ENCODE measurements around the gene SATB1.

SATB1 gene

GRCh38 chr3:18346097-18346496 lies 79.0 kb downstream of the SATB1 start:
- Histone ChIP-seq H3K4me2 (ENCODE audit: low read depth, low read length, poor library complexity, severe bottlenecking) (no peak overlapping the region), H3K9me2 (replicated peaks; ENCODE audit: low read depth, low read length) (no peaks in the 10 kb centered on the region), H3F3A (ENCODE audit: low read depth) (0 out of 2 replicates have a peak, but pooled peaks cover 3% of the 10 kb centered on the region), H3K9ac (ENCODE audit: low read depth, low read length, poor library complexity, severe bottlenecking) (no peak overlapping the region), H3K4me3 (ENCODE audit: low read length, poor library complexity, severe bottlenecking) (no peak overlapping the region), H3K36me3 (ENCODE audit: insufficient read depth, low read length) (peaks cover 34% of the 10 kb centered on the region), H3K4me1 (ENCODE audit: insufficient read depth, low read length, poor library complexity, severe bottlenecking) (no peaks in the 10 kb centered on the region), H3K79me2 (ENCODE audit: insufficient read depth, low read length) (no peaks in the 10 kb centered on the region), H3K27me3 (ENCODE audit: insufficient read depth, low read length, poor library complexity, severe bottlenecking) (no peaks in the 10 kb centered on the region), H3K9me3 (ENCODE audit: insufficient read depth, low read depth, low read length) (no peaks in the 10 kb centered on the region), H2AFZ (ENCODE audit: low read length) (no peak overlapping the region), H4K20me1 (ENCODE audit: insufficient read depth, low read length, poor library complexity, severe bottlenecking) (no peaks in the 10 kb centered on the region)
- TF ChIP-seq CTCF (conservative IDR thresholded peaks at IDR 0.05; ENCODE audit: low read length) (no peak), EZH2phosphoT487 (IDR thresholded peaks at IDR 0.05; ENCODE audit: borderline replicate concordance) (no peak)

- Histone ChIP-seq H3K36me3 (ENCODE audit: insufficient read depth, low read length) (peaks cover 24% of the 10 kb centered on the region), H3F3A (ENCODE audit: low read depth) (no peaks in the 10 kb centered on the region), H4K20me1 (ENCODE audit: insufficient read depth, low read length, poor library complexity, severe bottlenecking) (no peaks in the 10 kb centered on the region), H3K4me3 (ENCODE audit: low read length, poor library complexity, severe bottlenecking) (no peak overlapping the region), H2AFZ (ENCODE audit: low read length) (no peak overlapping the region), H3K4me1 (ENCODE audit: insufficient read depth, low read length, poor library complexity, severe bottlenecking) (no peaks in the 10 kb centered on the region), H3K9me2 (replicated peaks; ENCODE audit: low read depth, low read length) (no peaks in the 10 kb centered on the region), H3K79me2 (ENCODE audit: insufficient read depth, low read length) (no peaks in the 10 kb centered on the region), H3K4me2 (ENCODE audit: low read depth, low read length, poor library complexity, severe bottlenecking) (no peak overlapping the region), H3K9me3 (ENCODE audit: insufficient read depth, low read depth, low read length) (no peaks in the 10 kb centered on the region), H3K9ac (ENCODE audit: low read depth, low read length, poor library complexity, severe bottlenecking) (no peak overlapping the region), H3K27me3 (ENCODE audit: insufficient read depth, low read length, poor library complexity, severe bottlenecking) (no peaks in the 10 kb centered on the region)
- TF ChIP-seq EZH2phosphoT487 (IDR thresholded peaks at IDR 0.05; ENCODE audit: borderline replicate concordance) = no peak
- TF ChIP-seq CTCF (conservative IDR thresholded peaks at IDR 0.05; ENCODE audit: low read length) = no peak
Observed at GRCh38 chr3:18345015-18345367, 80.1 kb downstream of the SATB1 start.

GRCh38 chr3:18344306-18345014 lies 80.7 kb downstream of the SATB1 start:
- Histone ChIP-seq H3K79me2 (ENCODE audit: insufficient read depth, low read length) (no peaks in the 10 kb centered on the region), H3K4me1 (ENCODE audit: insufficient read depth, low read length, poor library complexity, severe bottlenecking) (no peaks in the 10 kb centered on the region), H3K36me3 (ENCODE audit: insufficient read depth, low read length) (peaks cover 19% of the 10 kb centered on the region), H3F3A (ENCODE audit: low read depth) (no peaks in the 10 kb centered on the region), H3K4me3 (ENCODE audit: low read length, poor library complexity, severe bottlenecking) (no peak overlapping the region), H3K9me2 (replicated peaks; ENCODE audit: low read depth, low read length) (no peaks in the 10 kb centered on the region), H3K27me3 (ENCODE audit: insufficient read depth, low read length, poor library complexity, severe bottlenecking) (no peaks in the 10 kb centered on the region), H2AFZ (ENCODE audit: low read length) (no peak overlapping the region), H3K9me3 (ENCODE audit: insufficient read depth, low read depth, low read length) (no peaks in the 10 kb centered on the region), H3K9ac (ENCODE audit: low read depth, low read length, poor library complexity, severe bottlenecking) (no peak overlapping the region), H3K4me2 (ENCODE audit: low read depth, low read length, poor library complexity, severe bottlenecking) (no peak overlapping the region), H4K20me1 (ENCODE audit: insufficient read depth, low read length, poor library complexity, severe bottlenecking) (no peaks in the 10 kb centered on the region)
- TF ChIP-seq EZH2phosphoT487 (IDR thresholded peaks at IDR 0.05; ENCODE audit: borderline replicate concordance) = no peak
- no peak for TF ChIP-seq CTCF (conservative IDR thresholded peaks at IDR 0.05; ENCODE audit: low read length)
